HG03039 (cell line): ENCODE data around the gene ZAP70.

Experiments used
- ATAC-seq: cut with Tn5 transposase; IDR thresholded peaks from one replicate; pipeline ENCODE4 v1.9.1; 2021; ENCODE audit warnings: mild to moderate bottlenecking, moderate library complexity; ENCODE audit not compliant: unreplicated experiment

The ZAP70 gene

GRCh38 chr2:97775074-97775473 lies 61.7 kb downstream of the ZAP70 start:
- ATAC-seq = no peak

GRCh38 chr2:97779141-97779540 lies 65.8 kb downstream of the ZAP70 start:
- ATAC-seq = no peak

GRCh38 chr2:97781981-97782380 lies 68.6 kb downstream of the ZAP70 start:
- no peak for ATAC-seq

GRCh38 chr2:97784953-97785352 lies 71.6 kb downstream of the ZAP70 start:
- no peak for ATAC-seq

- no peak for ATAC-seq
Measured at GRCh38 chr2:97785818-97786217, 72.4 kb downstream of the ZAP70 start.

- no peak for ATAC-seq
Measured at GRCh38 chr2:97788986-97789644, 75.7 kb downstream of the ZAP70 start.
